Left lung (tissue), 10 donors: ENCODE results near the gene MCF2L2. TPM values are rescaled to one million over a fixed set of nuclear protein-coding genes. Genes with fewer than 3 reads are reported as not detected.

Experiments used
- ATAC-seq: fragments of 200-7000 bp; cut with Tn5 transposase; one replicate; pipeline ENCODE4 v1.9.1; 2020; ENCODE audit warnings: moderate library complexity
- DNase-seq, 4 donors: peaks; one replicate each; pipeline ENCODE4 v3.0.0-alpha.2; 2013 to 2020
- H3K27ac ChIP-seq, 2 donors: fragments of 200-600 bp; sonication (generic) in 1 of 2; one replicate each; pipeline versions ENCODE4 v1.5.0 to v1.8.0; 2020 to 2021
- H3K27me3 ChIP-seq, 2 donors: fragments of 200-600 bp; sonication (generic) in 1 of 2; one replicate each; pipeline versions ENCODE4 v1.5.0 to v1.8.0; 2020 to 2021
- H3K36me3 ChIP-seq, 2 donors: fragments of 200-600 bp; sonication (generic) in 1 of 2; one replicate each; pipeline versions ENCODE4 v1.5.0 to v1.8.0; 2020 to 2021
- H3K4me1 ChIP-seq, 2 donors: fragments of 200-600 bp; one replicate each; pipeline ENCODE4 v1.8.0; 2021
- H3K4me3 ChIP-seq, 2 donors: fragments of 200-600 bp; sonication (generic) in 1 of 2; one replicate each; pipeline versions ENCODE4 v1.5.0 to v1.8.0; 2020 to 2021; ENCODE audit warnings: mild to moderate bottlenecking in 1 of 2
- H3K9me3 ChIP-seq, 2 donors: fragments of 200-600 bp; sonication (generic) in 1 of 2; one replicate each; pipeline versions ENCODE4 v1.5.0 to v1.8.0; 2020 to 2021
- intact Hi-C, 2 donors: fragments of 100-400 bp; cut with DNase I; formaldehyde crosslinking; loops; one replicate each; pipeline versions ENCODE4 v1.11.2 to v1.14.2; 2022
- polyA plus RNA-seq, 6 donors: library from polyadenylated mRNA; unstranded; fragments of 120-200 nt; gene quantifications; one replicate each; pipeline ENCODE4 v1.2.1, GENCODE V29; 2013; ENCODE audit not compliant: insufficient read length in 6 of 6
- total RNA-seq, 2 donors: library from RNA; stranded (reverse); fragmentation: NEBNext Ultra II Directional; extraction: Animal tissue kit (Norgen Biotek cat#: 25700); gene quantifications; one replicate each; pipeline ENCODE4 v1.2.1, GENCODE V29; 2021
- TF ChIP-seq, protein P1 (sequence below), 2 donors: fragments of 200-600 bp; sonication (generic) in 1 of 2; IDR thresholded peaks; one replicate each; pipeline versions ENCODE4 v1.5.0 to v1.8.0; 2021; ENCODE audit warnings: antibody characterized with exemption in 2 of 2
- donor health status: DM: no; HTN: yes; CAD: no.
- donor health status: DM: no; HTN: no; CAD: no.

The MCF2L2 gene
- total and polyA plus RNA-seq, 8 donors = 0.41 to 3.5 (median 2.2) TPM

DNA sequence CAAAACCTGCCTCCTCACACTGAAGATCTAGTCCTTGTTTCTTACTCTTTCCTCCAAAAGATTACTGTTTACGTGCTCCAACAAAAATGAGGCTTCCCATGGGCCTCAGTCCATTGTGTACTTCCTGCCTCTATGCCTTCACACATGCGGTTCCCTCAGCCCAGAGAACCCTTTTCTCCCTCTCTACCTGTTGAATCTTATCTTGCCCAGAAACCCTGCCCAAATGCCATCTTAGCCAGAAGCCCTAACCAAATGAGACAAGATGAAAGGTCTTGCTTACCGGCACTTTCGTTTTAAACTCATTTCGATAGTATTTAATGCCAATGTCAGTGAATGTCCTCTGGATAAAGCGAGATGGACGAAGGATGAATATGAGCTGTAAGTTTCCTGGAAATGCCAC is 89.9 kb downstream of the MCF2L2 start:
- intact Hi-C loops = no loop called here
- no peaks in the 10 kb centered on the region for H3K36me3 ChIP-seq
- TF ChIP-seq, protein P1, sequence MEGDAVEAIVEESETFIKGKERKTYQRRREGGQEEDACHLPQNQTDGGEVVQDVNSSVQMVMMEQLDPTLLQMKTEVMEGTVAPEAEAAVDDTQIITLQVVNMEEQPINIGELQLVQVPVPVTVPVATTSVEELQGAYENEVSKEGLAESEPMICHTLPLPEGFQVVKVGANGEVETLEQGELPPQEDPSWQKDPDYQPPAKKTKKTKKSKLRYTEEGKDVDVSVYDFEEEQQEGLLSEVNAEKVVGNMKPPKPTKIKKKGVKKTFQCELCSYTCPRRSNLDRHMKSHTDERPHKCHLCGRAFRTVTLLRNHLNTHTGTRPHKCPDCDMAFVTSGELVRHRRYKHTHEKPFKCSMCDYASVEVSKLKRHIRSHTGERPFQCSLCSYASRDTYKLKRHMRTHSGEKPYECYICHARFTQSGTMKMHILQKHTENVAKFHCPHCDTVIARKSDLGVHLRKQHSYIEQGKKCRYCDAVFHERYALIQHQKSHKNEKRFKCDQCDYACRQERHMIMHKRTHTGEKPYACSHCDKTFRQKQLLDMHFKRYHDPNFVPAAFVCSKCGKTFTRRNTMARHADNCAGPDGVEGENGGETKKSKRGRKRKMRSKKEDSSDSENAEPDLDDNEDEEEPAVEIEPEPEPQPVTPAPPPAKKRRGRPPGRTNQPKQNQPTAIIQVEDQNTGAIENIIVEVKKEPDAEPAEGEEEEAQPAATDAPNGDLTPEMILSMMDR (IDR thresholded peaks at IDR 0.05) = no peak
- H3K4me3 ChIP-seq = no peak overlapping the region
- H3K27me3 ChIP-seq = no peaks in the 10 kb centered on the region
- no peak for DNase-seq
- ATAC-seq = no peak
- H3K27ac ChIP-seq = no peak overlapping the region
- no peaks in the 10 kb centered on the region for H3K9me3 ChIP-seq
- no peaks in the 10 kb centered on the region for H3K4me1 ChIP-seq

DNA sequence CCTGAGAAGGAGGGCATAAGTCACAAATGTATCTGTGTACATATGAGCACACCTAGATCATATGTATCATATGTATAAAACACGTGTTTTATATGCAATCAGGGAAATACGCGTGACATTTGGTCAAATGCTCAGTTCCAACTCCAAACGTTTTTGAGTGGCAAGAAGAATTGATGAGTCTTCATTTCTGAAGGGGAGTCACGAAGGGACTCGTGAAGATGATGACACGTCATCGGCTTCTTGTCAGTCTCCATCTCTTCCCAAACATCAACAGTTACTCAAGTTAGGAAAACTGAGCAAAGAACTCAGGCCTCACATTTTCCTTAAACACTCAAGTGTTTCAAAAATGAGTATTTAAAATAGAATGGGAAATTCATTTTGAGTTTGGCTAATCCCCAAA is 95.9 kb downstream of the MCF2L2 start:
- no peaks in the 10 kb centered on the region for H3K4me1 ChIP-seq
- H3K9me3 ChIP-seq = no peaks in the 10 kb centered on the region
- no peaks in the 10 kb centered on the region for H3K27me3 ChIP-seq
- DNase-seq (no peak), ATAC-seq (no peak)
- TF ChIP-seq, protein P1 (IDR thresholded peaks at IDR 0.05) = no peak
- H3K36me3 ChIP-seq = no peaks in the 10 kb centered on the region
- H3K27ac ChIP-seq = no peak overlapping the region
- intact Hi-C loops = no loop called here
- no peak overlapping the region for H3K4me3 ChIP-seq

DNA sequence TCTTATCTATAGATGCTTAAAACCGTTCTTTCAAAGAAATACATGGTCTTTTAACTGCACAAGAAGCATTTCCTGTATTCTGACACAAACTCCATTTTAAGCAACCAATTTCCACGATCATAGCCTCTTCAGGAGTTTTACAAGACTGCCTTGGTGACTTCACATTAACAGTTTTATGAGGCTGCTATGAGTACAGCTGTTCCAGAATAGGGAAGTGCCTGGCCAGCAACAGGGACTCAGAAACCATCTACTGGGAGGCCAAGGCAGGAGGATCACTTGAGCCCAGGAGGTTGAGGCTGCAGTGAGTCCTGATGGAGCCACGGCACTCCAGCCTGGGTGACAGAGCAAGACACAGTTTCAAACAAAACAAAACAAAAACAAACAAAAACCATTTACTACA is 96.9 kb downstream of the MCF2L2 start:
- Histone ChIP-seq H3K4me3 (no peak overlapping the region), H3K36me3 (no peaks in the 10 kb centered on the region), H3K9me3 (no peaks in the 10 kb centered on the region), H3K27ac (no peak overlapping the region), H3K27me3 (no peaks in the 10 kb centered on the region), H3K4me1 (no peaks in the 10 kb centered on the region)
- TF ChIP-seq, protein P1 (IDR thresholded peaks at IDR 0.05) = no peak
- intact Hi-C loops = no loop called here
- DNase-seq (no peak), ATAC-seq (no peak)

DNA sequence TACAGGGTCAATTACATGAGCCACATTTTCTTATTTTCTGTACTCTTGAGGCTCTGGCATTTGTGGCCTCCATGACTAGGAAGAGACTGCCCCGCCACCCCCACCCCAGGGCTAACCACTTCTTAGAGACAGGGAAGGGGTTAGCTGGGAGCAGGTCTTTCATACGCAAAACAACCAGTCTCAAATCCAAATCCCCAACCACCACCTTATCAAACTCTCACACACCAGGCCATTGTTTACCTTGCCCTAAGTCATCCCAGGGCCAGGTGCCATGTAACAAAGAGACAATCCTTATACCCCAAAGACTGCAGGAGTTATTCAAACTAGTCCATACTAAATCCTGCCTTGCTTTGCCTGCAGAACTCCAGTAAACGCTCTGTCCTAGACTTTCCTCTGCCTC is 97.5 kb downstream of the MCF2L2 start:
- intact Hi-C loops = no loop called here
- no peak for ATAC-seq
- Histone ChIP-seq H3K27me3 (no peaks in the 10 kb centered on the region), H3K4me3 (no peak overlapping the region), H3K9me3 (no peaks in the 10 kb centered on the region), H3K36me3 (no peaks in the 10 kb centered on the region), H3K27ac (no peak overlapping the region), H3K4me1 (no peaks in the 10 kb centered on the region)
- no peak for DNase-seq
- TF ChIP-seq, protein P1 (IDR thresholded peaks at IDR 0.05) = no peak

DNA sequence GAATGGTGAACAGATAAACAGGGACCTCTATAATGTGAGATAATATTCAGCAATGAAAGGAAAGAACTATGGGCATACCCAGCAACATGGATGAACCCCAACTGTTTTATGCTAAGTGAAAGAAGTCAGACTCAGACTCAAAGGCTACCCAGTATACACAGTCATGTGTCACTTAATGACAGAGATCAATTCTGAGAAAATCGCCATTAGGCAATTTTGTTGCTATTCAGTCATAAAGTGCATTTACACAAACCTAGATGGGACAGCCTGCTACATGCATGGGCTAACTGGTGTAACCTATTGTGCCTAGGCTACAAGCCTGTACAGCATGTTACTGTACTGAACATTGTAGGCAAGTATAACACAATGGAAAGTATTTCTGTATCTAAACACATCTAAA is 98.9 kb downstream of the MCF2L2 start:
- no peaks in the 10 kb centered on the region for H3K36me3 ChIP-seq
- intact Hi-C loops = no loop called here

More for the DNA sequence above, 98.9 kb downstream of the MCF2L2 start:
- H3K27ac ChIP-seq = no peak overlapping the region
- TF ChIP-seq, protein P1 (IDR thresholded peaks at IDR 0.05) = no peak
- no peaks in the 10 kb centered on the region for H3K27me3 ChIP-seq
- H3K9me3 ChIP-seq = no peaks in the 10 kb centered on the region
- H3K4me1 ChIP-seq = no peaks in the 10 kb centered on the region
- ATAC-seq (no peak), DNase-seq (no peak)
- H3K4me3 ChIP-seq = no peak overlapping the region
